ENCODE results near the gene SCGB1A1. TPM values are rescaled to one million over a fixed set of nuclear protein-coding genes. Genes with fewer than 3 reads are reported as not detected.

SCGB1A1 gene
- total and polyA plus RNA-seq, 2 donors (not counting 1 experiment from before 2014, with no cell fraction given) = not detected

GRCh38 chr11:62420882-62421281 lies 2.0 kb downstream of the SCGB1A1 start:
- Histone ChIP-seq H3K36me3 (ENCODE audit: control insufficient read depth, insufficient read depth, low read length) (no peaks in the 10 kb centered on the region), H3K9me3 (ENCODE audit: control insufficient read depth, insufficient read depth, low read depth, low read length) (no peaks in the 10 kb centered on the region), H3K79me2 (ENCODE audit: control insufficient read depth, insufficient read depth, low read length) (no peaks in the 10 kb centered on the region), H4K20me1 (ENCODE audit: control insufficient read depth, extremely low read depth, insufficient read depth, low read length) (no peaks in the 10 kb centered on the region), H3K27me3 (ENCODE audit: control insufficient read depth, insufficient read depth, low read length) (no peaks in the 10 kb centered on the region), H3K4me2 (ENCODE audit: extremely low read depth, insufficient read depth, low read length) (no peak overlapping the region), H3K9ac (ENCODE audit: insufficient read depth, low read length) (no peak overlapping the region), H3K27ac (ENCODE audit: insufficient read depth, low read length) (no peak overlapping the region), H3K4me1 (ENCODE audit: control insufficient read depth, extremely low read depth, insufficient read depth, low read length) (no peaks in the 10 kb centered on the region), H3K4me3 (replicated peaks in 1 of 4; ENCODE audit: control extremely low read depth in 1 of 4, insufficient read depth in 1 of 4, low read depth in 3 of 4, low read length in 4 of 4) (no peak overlapping the region), H2AFZ (ENCODE audit: low read length) (no peak overlapping the region)
- DNase-seq (ENCODE audit: low read depth in 2 of 2) = no peak
- TF ChIP-seq EZH2 (IDR thresholded peaks at IDR 0.05; ENCODE audit: low read length, missing control alignments) = no peak
- no peak for TF ChIP-seq CTCF (conservative IDR thresholded peaks at IDR 0.05 in 1 of 2, IDR thresholded peaks at IDR 0.05 in 1 of 2; ENCODE audit: low read depth in 1 of 2, low read length in 2 of 2)

GRCh38 chr11:62421996-62422395 lies 3.2 kb downstream of the SCGB1A1 start:
- Histone ChIP-seq H4K20me1 (ENCODE audit: control insufficient read depth, extremely low read depth, insufficient read depth, low read length) (no peaks in the 10 kb centered on the region), H3K4me1 (ENCODE audit: control insufficient read depth, extremely low read depth, insufficient read depth, low read length) (no peaks in the 10 kb centered on the region), H2AFZ (ENCODE audit: low read length) (no peak overlapping the region), H3K9me3 (ENCODE audit: control insufficient read depth, insufficient read depth, low read depth, low read length) (no peaks in the 10 kb centered on the region), H3K27me3 (ENCODE audit: control insufficient read depth, insufficient read depth, low read length) (no peaks in the 10 kb centered on the region), H3K4me2 (ENCODE audit: extremely low read depth, insufficient read depth, low read length) (no peak overlapping the region), H3K79me2 (ENCODE audit: control insufficient read depth, insufficient read depth, low read length) (no peaks in the 10 kb centered on the region), H3K36me3 (ENCODE audit: control insufficient read depth, insufficient read depth, low read length) (no peaks in the 10 kb centered on the region), H3K9ac (ENCODE audit: insufficient read depth, low read length) (no peak overlapping the region), H3K27ac (ENCODE audit: insufficient read depth, low read length) (no peak overlapping the region), H3K4me3 (replicated peaks in 1 of 4; ENCODE audit: control extremely low read depth in 1 of 4, insufficient read depth in 1 of 4, low read depth in 3 of 4, low read length in 4 of 4) (no peak overlapping the region)
- TF ChIP-seq CTCF (conservative IDR thresholded peaks at IDR 0.05 in 1 of 2, IDR thresholded peaks at IDR 0.05 in 1 of 2; ENCODE audit: low read depth in 1 of 2, low read length in 2 of 2) = no peak
- no peak for TF ChIP-seq EZH2 (IDR thresholded peaks at IDR 0.05; ENCODE audit: low read length, missing control alignments)
- DNase-seq (ENCODE audit: low read depth in 2 of 2) = no peak

GRCh38 chr11:62423012-62423411 lies 4.2 kb downstream of the SCGB1A1 start:
- Histone ChIP-seq H3K4me1 (ENCODE audit: control insufficient read depth, extremely low read depth, insufficient read depth, low read length) (peaks cover 4% of the 10 kb centered on the region), H3K4me2 (ENCODE audit: extremely low read depth, insufficient read depth, low read length) (no peak overlapping the region), H3K27me3 (ENCODE audit: control insufficient read depth, insufficient read depth, low read length) (no peaks in the 10 kb centered on the region), H3K9ac (ENCODE audit: insufficient read depth, low read length) (no peak overlapping the region), H3K79me2 (ENCODE audit: control insufficient read depth, insufficient read depth, low read length) (no peaks in the 10 kb centered on the region), H3K9me3 (ENCODE audit: control insufficient read depth, insufficient read depth, low read depth, low read length) (no peaks in the 10 kb centered on the region), H2AFZ (ENCODE audit: low read length) (no peak overlapping the region), H3K27ac (ENCODE audit: insufficient read depth, low read length) (no peak overlapping the region), H4K20me1 (ENCODE audit: control insufficient read depth, extremely low read depth, insufficient read depth, low read length) (no peaks in the 10 kb centered on the region), H3K4me3 (replicated peaks in 1 of 4; ENCODE audit: control extremely low read depth in 1 of 4, insufficient read depth in 1 of 4, low read depth in 3 of 4, low read length in 4 of 4) (no peak overlapping the region), H3K36me3 (ENCODE audit: control insufficient read depth, insufficient read depth, low read length) (no peaks in the 10 kb centered on the region)
- TF ChIP-seq EZH2 (IDR thresholded peaks at IDR 0.05; ENCODE audit: low read length, missing control alignments) (no peak), CTCF (conservative IDR thresholded peaks at IDR 0.05 in 1 of 2, IDR thresholded peaks at IDR 0.05 in 1 of 2; ENCODE audit: low read depth in 1 of 2, low read length in 2 of 2) (no peak)
- no peak for DNase-seq (ENCODE audit: low read depth in 2 of 2)
